ENCODE data around the gene SPON1.
"Not testable (repeated sequence)": the region's sequence is repeated elsewhere in the genome, so short reads cannot be mapped to it uniquely, and the experiment has no call there.

Gene SPON1

DNA sequence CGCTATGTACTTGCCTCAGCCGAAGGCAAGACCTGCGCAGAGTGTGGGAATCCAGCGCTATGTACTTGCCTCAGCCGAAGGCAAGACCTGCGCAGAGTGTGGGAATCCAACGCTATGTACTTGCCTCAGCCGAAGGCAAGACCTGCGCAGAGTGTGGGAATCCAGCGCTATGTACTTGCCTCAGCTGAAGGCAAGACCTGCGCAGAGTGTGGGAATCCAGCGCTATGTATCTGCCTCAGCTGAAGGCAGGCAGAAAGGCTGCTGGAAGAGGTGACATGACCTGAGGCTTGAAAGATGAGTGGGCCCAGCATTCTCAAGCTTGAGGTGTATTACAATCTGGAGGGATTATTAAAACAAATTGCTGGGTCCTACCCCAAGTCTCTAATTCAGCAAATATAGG lies 290.0 kb downstream of the SPON1 start:
- DNase-seq = not testable (repeated sequence)

DNA sequence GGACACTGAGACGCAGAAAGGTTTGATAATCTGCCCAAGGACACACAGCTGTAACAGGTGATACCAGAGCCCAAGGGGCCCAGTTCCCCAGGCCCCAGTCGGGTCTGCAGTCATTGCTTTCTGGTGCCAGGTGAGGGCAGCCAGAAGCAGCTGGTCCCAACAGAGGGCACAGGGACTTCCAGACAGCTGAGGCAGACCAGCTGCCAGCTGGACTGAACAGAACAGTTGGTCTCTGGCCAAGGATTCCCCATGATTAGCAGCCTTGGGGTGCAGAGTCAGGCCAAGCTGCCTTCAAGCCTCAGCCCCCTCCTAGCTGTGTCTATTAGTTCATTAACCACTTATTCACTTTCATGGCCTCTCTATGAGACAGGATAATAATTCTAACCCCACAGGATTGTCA lies 290.9 kb downstream of the SPON1 start:
- DNase-seq = no peak

DNA sequence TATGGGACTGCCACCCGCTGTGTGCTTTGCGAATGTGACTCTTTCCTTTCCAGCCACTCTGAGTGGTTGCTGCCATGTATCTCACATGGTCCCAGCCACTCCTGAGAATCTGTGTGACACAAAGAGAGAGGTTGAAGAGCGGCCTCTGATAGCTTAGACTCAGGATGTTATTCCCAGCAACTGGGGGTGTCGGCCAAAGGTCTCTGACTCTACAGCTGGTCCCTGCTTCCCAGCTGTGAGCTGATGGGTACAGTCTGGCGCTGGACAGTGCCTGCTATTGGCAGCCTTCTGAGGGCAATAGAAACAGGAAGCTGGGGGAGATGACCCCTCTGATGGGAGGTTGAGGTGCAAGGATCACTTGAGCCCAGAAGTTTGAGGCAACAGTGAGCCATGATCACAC lies 291.3 kb downstream of the SPON1 start:
- DNase-seq = no peak

DNA sequence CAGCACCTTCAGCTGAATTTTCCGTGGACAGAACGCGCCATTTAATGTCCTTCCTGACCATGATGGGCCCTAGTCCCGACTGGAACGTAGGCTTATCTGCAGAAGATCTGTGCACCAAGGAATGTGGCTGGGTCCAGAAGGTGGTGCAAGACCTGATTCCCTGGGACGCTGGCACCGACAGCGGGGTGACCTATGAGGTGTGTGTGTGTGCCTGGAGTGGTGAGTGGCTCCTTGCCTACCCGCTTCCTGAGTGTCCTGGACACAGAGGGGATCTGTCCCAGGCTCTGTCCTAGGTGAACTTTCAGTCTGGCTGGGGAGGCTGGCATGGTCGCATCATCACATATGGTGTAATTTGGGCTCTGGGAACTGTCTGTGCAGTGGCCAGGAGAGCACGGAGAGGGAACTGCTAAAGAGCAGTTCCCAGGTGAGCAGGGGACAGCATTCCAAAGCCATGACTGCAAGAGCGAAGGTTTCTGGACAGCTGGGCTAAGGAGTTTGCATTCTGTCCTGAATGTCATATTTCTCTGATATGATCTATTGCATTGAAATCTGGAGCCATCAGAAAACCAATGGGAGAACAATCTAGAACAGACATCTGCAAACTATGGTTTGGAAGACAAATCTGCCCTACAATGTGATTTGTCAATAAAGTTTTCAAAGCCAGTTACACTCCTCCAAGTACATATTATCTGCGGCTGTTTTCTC lies 292.2 kb downstream of the SPON1 start:
- no peak for DNase-seq

DNA sequence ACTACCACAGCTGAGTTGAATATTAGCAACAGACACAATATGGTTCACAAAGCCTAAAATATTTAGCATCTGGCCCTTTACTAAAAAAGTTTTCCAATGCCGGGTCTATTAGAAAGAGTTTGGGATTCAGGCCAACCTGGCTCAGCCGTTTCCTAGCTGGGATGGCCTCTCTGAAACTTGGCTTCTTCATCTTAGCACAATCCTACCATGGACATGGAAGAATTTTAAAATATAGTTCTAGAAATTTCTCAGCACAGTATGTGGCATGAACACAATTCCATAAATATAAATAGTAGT lies 292.7 kb downstream of the SPON1 start:
- DNase-seq = no peak

DNA sequence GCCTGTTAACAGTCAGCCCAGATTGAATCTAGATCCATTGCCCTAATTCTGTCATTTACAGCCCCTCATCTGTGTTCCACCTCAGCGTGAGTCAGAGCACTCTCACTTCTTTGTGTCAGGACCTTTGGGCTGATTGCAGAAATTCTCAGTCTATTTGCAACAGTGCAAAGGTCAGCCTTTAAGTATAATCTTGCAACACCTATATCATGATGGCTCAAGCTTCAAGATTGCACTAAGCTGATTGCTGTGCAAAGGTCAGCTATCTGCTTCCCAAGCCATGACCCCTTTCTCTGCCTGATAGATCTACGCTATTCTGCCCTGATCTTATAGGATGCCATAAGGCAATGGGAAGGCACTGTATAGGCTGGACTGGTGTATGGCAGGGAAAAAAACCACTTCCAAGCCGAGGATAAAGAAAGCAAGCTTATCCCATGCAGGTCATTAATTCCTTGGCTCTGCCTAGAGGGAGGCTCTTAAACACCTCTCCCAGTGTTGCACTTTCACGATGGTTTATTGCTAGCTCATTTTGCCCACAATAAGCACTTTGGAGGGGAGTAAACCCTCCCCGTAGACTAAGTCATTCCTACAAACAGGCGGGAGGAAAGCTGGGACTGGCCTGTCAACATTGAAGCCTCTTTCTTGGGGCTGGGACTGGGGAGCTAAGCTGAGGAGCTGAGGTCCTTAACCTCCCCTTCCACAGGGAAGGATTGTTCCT lies 295.9 kb downstream of the SPON1 start:
- no peak for DNase-seq

DNA sequence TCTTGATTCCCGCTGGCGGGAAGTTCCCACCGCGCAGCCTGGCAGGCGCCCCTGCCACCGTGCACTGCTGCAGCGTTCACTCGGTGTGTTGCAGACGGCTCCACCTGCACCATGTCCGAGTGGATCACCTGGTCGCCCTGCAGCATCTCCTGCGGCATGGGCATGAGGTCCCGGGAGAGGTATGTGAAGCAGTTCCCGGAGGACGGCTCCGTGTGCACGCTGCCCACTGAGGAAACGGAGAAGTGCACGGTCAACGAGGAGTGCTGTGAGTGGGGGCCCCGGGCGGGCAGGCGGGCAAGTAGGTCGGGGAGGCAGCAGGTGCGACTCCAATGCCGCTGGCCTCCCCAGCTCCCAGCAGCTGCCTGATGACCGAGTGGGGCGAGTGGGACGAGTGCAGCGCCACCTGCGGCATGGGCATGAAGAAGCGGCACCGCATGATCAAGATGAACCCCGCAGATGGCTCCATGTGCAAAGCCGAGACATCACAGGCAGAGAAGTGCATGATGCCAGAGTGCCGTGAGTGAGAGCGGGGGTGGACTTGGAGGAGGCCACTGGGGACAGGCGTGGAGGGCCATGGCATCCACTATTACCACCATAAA lies 296.8 kb downstream of the SPON1 start:
- DNase-seq = no peak

DNA sequence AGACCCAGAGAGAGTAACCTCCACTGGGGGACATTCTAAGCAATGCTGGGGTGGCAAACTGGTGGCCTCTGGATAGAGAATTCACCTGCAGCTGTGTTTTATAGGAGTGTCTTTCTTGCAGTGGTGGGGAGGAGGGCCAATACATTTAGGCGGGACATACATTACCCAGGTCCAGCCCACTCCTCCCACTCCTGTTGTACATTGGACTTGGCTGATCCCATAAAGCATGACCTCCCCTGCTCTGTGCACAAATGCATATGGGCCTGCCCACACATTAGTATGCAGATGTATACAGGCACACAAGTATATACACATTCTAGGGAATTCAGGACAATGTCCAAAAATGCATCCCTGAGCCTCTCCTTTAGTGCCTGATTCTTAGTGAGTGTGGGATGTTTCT lies 297.4 kb downstream of the SPON1 start:
- DNase-seq = no peak

DNA sequence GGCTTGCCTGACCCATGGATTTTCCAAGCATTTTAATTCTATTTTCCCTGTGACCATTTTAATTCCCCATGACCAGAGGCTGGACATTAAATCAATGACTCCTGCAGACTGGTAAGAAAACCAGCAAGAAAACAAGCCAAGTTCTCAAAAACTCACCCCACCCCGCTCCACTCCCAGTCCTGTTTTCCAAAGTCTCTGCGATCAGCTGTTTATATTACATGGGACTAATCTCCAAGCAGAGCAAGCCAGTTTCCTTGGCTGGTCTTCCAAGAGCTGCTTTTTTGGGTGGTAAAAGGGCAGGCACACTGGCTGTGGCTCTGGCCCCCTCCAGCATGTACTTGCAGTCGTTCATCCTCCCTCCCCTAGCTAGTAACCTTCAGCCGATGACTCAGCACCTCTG lies 298.5 kb downstream of the SPON1 start:
- DNase-seq = no peak

DNA sequence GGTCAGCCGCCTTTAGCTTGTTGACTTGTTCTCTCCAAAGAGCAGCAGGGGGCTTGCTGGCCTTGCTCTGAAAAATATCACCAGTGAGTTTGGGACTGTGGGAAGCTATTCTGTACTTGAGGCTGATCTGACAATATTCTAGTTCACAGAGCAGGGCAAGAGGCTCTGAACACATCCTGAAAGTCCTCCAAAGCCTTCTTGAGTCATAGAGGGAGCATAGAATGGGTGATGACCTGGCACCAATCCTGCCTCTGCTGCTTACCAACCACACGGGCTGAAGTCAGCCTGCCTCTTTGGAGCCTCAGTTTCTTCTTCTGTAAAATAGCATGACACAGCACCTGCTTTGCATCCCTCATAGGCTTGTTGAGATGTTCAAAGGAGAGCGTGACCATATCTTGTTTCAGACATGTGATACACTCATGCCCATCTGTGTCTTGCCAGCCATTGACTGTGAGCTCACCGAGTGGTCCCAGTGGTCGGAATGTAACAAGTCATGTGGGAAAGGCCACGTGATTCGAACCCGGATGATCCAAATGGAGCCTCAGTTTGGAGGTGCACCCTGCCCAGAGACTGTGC lies 299.8 kb downstream of the SPON1 start:
- no peak for DNase-seq

DNA sequence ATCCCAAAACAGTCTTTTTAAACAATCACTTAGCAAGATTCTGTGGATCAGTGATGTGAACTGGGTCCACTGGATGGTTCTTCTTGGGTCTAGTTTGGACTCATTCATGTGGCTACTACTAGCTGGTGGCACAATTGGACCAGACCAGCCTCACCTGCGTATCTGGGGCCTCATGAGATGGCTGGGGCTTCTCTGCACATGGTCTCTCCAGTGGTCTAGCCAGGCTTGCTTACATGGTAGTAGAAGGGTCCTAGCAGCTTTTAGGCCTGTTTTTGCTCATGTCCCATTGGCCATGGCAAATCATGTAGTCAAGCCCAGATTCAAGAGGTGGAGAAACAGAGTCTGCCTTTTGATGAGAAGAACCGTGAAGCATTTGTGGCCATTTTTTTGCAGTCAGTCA lies 302.4 kb downstream of the SPON1 start:
- no peak for DNase-seq

DNA sequence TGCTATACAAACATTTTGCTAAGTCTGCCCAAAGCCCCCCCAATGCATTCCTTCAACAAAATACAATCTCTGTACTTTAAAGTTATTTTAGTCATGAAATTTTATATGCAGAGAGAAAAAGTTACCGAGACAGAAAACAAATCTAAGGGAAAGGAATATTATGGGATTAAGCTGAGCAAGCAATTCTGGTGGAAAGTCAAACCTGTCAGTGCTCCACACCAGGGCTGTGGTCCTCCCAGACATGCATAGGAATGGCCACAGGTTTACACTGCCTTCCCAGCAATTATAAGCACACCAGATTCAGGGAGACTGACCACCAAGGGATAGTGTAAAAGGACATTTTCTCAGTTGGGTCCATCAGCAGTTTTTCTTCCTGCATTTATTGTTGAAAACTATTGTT lies 304.1 kb downstream of the SPON1 start:
- no peak for DNase-seq

DNA sequence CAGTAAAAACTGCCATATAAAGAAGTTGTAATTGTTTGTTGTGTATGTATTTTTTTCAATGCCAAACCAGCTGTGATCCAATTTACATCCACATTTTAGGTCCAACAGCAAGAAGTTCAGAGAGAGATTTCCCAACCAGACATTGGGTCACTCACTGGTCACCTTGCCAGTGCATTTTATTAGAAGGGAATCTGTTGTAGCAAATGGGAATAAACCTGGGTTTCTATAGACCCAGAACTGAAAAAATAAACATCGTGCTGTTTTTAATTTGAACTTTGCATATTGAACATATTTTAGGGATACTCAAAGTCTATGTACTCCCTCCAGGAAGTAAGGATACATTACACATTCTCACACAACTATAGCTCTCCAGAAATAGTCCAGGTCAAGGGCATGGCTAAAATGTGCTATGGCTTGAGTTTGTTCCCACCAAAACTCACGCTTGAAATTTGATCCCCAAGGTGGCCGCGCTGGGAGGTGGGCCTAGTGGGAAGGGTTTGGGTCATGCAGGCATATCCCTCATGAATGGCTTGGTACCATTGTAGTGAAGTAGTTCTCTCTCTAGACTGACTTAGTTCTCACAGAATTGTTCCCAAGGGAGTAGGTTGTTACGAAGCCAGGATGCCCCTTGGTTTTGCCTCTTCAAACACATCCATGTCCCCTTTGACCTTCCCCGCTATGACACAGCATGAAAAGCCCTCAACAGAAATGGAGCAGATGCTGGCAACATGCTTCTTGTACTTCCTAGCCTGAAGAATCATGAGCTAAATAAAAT lies 305.5 kb downstream of the SPON1 start:
- no peak for DNase-seq

DNA sequence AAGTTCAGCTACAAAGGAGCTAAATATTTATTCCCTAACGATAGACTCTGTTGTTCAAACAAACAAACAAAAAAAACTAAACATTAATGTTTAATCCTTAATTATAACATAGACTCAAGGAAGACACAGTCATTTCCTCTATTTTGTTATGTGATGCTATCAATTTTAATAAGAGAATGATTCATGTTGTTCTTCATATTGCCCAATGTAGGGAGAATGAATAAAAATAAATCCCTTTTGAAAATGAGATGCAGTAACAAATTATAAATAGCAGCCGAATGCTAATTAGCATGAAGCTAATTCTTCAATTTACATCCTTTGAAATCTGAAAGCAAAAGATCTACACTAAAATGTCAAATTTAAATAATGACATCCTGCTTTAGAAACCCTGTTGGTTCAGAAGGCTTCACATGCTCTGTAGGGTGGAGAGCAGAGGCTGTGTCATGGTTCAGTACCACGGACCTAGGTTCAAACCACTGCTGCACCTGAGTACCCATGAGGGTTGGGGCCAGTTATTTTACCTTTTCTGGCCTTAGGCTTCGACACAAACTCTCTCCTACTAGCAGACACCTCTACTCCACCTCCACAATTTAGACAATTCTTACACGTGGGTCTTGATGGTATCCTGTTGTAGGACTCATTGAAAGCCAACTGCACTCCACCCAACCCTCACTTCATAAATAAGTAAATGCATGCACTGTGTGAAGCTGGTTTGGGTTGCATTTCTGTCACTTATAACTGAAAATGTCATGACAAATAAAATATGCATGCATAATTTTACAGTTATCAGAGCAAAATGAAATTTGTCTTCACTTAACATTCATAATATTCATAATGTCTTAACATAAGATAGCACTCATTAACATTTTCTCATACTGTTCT lies 307.4 kb downstream of the SPON1 start:
- no peak for DNase-seq

DNA sequence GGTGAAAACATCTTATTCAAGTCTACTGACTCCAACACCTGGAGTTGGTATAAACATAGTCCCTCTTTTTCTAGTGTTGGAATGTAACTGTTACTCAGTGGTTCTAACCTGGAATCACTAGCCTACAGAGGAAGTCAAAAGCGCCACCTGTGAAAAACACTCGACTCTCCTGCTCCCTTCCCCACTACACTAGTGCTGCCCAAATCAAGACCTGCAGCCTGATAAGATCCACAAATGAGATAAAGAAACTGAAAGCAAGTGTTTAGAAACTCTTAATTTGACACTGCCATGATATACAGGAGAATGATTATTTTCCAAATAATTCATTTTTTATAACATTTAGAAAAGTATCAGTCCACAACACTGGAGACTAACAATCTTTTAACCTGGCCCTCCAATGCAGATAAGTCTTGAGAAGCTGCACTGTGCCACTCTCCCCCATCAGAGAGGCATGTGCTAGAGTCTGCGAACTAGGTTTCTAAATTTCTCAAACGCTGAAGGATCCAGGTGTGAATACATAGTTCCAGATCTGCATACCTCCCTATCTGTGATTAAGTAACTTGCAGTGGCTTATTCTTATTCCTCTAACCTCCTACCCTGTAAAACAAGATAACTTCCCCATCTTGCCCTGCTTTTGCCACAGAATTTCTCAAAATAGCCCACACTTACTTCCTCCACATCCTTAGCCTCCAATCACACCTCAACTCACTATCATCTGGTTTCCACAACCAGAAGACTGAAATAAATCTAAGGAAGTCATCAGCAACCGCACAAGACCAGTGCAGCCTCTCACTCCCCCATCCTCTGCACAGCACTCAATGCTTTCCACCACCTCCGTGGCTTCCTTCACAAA lies 308.4 kb downstream of the SPON1 start:
- DNase-seq = no peak

DNA sequence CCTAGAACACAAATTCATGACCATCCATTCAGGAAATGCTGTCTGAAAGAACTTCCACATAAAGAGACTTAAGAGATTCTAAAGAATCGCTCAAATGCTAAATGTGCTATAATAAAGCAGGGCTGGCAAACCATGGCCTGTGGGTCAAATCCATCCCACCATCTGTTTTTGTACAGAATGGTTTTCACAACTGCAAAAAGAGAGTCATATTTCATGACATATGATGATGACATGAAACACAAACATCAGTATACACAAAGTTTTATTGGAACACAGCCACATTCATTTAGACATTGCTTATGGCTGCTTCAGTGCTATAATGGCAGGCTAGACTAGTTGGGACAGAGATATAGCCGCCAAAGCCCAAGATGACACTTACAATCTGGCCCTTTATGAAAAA lies 311.4 kb downstream of the SPON1 start:
- no peak for DNase-seq

DNA sequence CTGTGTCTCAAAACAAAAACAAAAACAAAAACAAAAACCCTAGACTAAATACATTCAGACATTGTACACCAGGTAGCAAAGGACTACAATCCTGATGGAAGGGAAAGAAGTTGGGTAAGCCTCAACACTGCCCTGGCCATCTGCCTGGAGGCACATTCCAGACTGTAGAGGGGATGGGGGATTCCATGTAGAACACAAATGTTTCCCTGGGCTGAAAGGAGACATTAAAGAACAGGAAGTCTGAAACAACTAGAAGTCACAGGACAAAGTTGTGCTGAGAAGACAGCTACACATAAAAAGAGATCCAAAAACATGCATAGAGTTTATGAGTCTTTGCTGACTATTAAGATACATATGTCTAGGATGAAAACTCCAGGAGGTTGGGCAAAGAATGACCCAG lies 312.6 kb downstream of the SPON1 start:
- DNase-seq = no peak

DNA sequence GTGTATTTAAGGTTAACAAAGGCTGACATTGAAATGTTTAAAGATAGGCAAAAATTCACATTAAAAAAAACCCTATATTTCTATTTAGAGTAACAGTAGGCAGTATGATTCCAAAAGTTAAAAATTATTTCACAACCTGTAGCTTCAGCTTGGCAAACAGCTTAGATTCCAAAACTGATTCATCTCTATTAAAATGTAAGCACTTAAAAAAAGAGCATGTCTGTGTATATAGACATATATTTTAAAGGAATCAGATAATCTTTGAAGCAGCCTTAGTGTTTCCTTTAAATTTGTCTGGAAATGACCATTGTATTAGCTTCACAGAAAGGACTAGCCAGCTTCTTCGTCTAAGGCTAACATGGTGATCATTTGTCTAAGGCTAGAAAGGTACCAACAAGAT lies 316.3 kb downstream of the SPON1 start:
- DNase-seq = not testable (repeated sequence)

DNA sequence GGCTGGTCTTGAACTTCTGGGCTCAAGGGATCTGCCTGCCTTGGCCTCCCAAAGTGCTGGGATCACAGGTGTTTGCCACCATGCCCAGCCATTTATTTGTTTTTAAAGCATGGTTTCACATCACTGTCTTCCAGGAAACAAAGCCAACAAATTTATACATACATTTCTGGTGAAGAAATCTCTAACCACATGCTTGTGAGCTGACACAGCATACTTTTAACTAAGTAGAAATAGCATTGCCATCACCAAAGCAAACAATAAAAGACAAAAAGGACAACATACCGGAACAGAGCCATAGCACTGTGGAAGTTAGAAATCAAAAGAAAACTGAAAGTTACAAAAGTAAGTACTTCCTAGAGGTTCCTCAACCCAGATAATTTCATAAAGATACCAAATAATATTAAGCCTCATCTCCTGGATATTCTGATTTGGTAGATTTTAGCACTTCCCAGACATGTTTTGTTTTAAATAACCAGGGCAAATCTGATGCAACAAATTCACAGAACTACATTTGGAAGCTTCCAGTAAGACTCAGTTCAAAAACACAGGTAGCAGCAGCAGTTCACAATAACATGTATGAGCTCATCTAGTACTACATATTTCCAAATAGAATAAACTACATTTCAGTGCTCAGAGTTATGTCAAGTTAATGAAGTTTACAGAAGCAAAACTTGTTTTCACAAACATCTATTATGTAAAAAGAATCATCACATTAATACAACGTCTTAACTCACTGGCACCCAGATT lies 325.8 kb downstream of the SPON1 start:
- no peak for DNase-seq

DNA sequence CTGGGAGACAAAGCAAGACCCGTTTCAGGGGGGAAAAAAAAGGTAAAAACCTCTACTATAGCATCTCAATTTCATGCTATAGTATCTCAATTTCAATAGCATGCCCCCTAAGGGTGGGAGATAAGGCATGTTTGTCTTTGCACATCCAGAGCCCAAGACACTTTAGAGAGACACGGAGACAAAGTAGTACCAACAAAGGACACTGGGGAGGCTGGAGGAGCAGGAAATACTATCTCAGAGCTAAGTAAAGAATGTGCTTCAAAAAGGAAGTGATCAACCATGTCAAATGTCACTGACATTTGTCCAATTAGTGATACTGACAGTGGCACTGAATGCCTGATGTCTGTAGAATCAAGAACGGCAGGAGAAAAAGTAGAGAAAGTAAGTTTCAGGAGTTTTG lies 327.9 kb downstream of the SPON1 start:
- DNase-seq = no peak

DNA sequence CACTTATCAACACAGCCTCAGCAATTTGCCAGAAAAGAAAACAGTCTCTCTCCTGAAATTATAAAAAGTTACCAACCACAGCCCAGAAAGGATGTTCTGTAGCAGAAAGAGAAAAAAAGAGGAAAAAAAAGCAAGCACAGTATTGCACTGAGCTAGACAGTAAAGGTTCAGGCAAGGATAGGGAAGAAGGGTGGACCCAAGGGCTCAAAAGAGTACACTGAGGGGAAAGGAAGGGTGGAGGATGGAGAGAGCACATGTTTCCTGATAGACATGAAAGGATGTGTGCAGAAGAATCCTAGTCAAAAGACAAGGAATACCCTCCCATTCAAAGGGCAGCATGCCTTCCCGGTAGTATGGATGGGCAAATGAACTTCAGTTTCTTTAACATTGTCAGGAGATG lies 337.4 kb downstream of the SPON1 start:
- no peak for DNase-seq

Measured in NCI-H1694 (cell line).